H1 (cell line): ENCODE measurements around the gene ATP6V1C2. TPM values are rescaled to one million over a fixed set of nuclear protein-coding genes. Genes with fewer than 3 reads are reported as not detected.

ENCODE experiments used
- CTCF ChIA-PET: fragments of 300-600 bp; sonication (Branson Sonifier 250); formaldehyde crosslinking; loops from one replicate; lab custom pipeline; 2021; ENCODE audit not compliant: partially characterized antibody; lab: Charles Lee
- POLR2A ChIA-PET: fragments of 300-600 bp; sonication (Branson Sonifier 250); formaldehyde crosslinking; loops from one replicate; lab custom pipeline; 2021; ENCODE audit warnings: inconsistent platforms; ENCODE audit not compliant: partially characterized antibody; lab: Charles Lee
- DNase-seq, 2 experiments: peaks; one replicate each; pipeline versions ENCODE4 v3.0.0 to v3.0.0-alpha.2; 2010 to 2022; ENCODE audit warnings: low spot score in 2 of 2, low read depth in 1 of 2, mixed read lengths in 1 of 2
- FAIRE-seq: peaks from 2 replicates; lab custom pipeline; 2011; peaks lifted over from hg19 to GRCh38; lab: Jason Lieb, UNC
- H2AFZ ChIP-seq: 2 replicates; pipeline ENCODE4 v1.8.1; 2012; ENCODE audit warnings: low read length, inconsistent platforms
- H2AK5ac ChIP-seq: 2 replicates; pipeline ENCODE4 v1.6.1; 2013; ENCODE audit warnings: low read depth, low read length
- H2BK120ac ChIP-seq: replicated peaks from 2 replicates; pipeline ENCODE3; 2013; ENCODE audit warnings: low read depth, low read length, inconsistent platforms
- H2BK12ac ChIP-seq: 2 replicates; pipeline ENCODE4 v1.6.1; 2013; ENCODE audit warnings: low read depth, low read length
- H2BK15ac ChIP-seq: 2 replicates; pipeline ENCODE4 v1.6.1; 2013; ENCODE audit warnings: low read length
- H2BK20ac ChIP-seq: 2 replicates; pipeline ENCODE4 v1.6.1; 2013; ENCODE audit warnings: low read length
- H2BK5ac ChIP-seq: 2 replicates; pipeline ENCODE4 v1.6.1; 2013; ENCODE audit warnings: low read depth, low read length
- H3K14ac ChIP-seq: 2 replicates; pipeline ENCODE4 v1.6.1; 2013; ENCODE audit warnings: inconsistent platforms; ENCODE audit not compliant: insufficient read length
- H3K18ac ChIP-seq: 2 replicates; pipeline ENCODE4 v1.6.1; 2013; ENCODE audit warnings: low read length; ENCODE audit errors: extremely low read depth
- H3K23ac ChIP-seq: 2 replicates; pipeline ENCODE4 v1.6.1; 2013; ENCODE audit warnings: inconsistent platforms; ENCODE audit not compliant: insufficient read length
- H3K23me2 ChIP-seq: 2 replicates; pipeline ENCODE4 v1.6.1; 2013; ENCODE audit warnings: low read depth, low read length
- H3K27ac ChIP-seq: 2 replicates; pipeline ENCODE4 v1.6.1; 2011; ENCODE audit warnings: low read depth, low read length, inconsistent platforms
- H3K27me3 ChIP-seq, 4 experiments: replicated peaks in 1 of 4; 1 replicate in 1 of 4; 2 replicates in 3 of 4; pipeline versions ENCODE4 v1.6.1 to v1.8.1; 2011 to 2013; ENCODE audit warnings: low read length in 3 of 4, mild to moderate bottlenecking in 3 of 4, inconsistent platforms in 2 of 4, mixed read lengths in 2 of 4, moderate library complexity in 1 of 4; ENCODE audit not compliant: control insufficient read depth in 3 of 4, insufficient read depth in 3 of 4; ENCODE audit errors: extremely low read depth in 1 of 4
- H3K36me3 ChIP-seq, 4 experiments: 2 replicates each; pipeline versions ENCODE4 v1.6.1 to v1.8.1; 2011 to 2013; ENCODE audit warnings: mild to moderate bottlenecking in 4 of 4, low read length in 3 of 4, moderate library complexity in 2 of 4, control low read depth in 1 of 4, inconsistent platforms in 1 of 4; ENCODE audit not compliant: insufficient read depth in 4 of 4, control insufficient read depth in 2 of 4
- H3K4ac ChIP-seq: replicated peaks from 2 replicates; pipeline ENCODE3; 2013; ENCODE audit warnings: low read length, low read depth, mixed read lengths, inconsistent platforms; ENCODE audit not compliant: insufficient read length
- H3K4me1 ChIP-seq, 4 experiments: replicated peaks in 1 of 4; 1 replicate in 1 of 4; 2 replicates in 3 of 4; pipeline versions ENCODE4 v1.6.1 to v1.8.1; 2011 to 2013; ENCODE audit warnings: low read length in 3 of 4, inconsistent platforms in 2 of 4, mixed read lengths in 1 of 4; ENCODE audit not compliant: insufficient read depth in 4 of 4, control insufficient read depth in 3 of 4
- H3K4me2 ChIP-seq, 2 experiments: 2 replicates each; pipeline versions ENCODE4 v1.6.1 to v1.8.1; 2011 to 2013; ENCODE audit warnings: low read depth in 2 of 2, low read length in 2 of 2, control low read depth in 1 of 2, inconsistent platforms in 1 of 2, mild to moderate bottlenecking in 1 of 2; ENCODE audit not compliant: insufficient read depth in 1 of 2
- H3K4me3 ChIP-seq, 4 experiments: fragments of 200-600, 300-600 bp in 1 of 4; sonication (generic), shearing (Covaris generic), sonication (Bioruptor Twin) in 1 of 4; 2 replicates each; pipeline versions ENCODE4 v1.5.1 to v1.8.1; 2011 to 2016; ENCODE audit warnings: low read length in 4 of 4, low read depth in 3 of 4, control low read depth in 2 of 4, inconsistent platforms in 2 of 4, mild to moderate bottlenecking in 2 of 4, mixed read lengths in 1 of 4, moderate library complexity in 1 of 4; ENCODE audit not compliant: insufficient read depth in 2 of 4; ENCODE audit errors: extremely low read depth in 1 of 4
- H3K56ac ChIP-seq: replicated peaks from 2 replicates; pipeline ENCODE3; 2013; ENCODE audit warnings: low read depth, mild to moderate bottlenecking, mixed read lengths, low read length, inconsistent platforms; ENCODE audit not compliant: insufficient read length
- H3K79me1 ChIP-seq: 2 replicates; pipeline ENCODE4 v1.6.1; 2013; ENCODE audit warnings: low read depth, low read length, control low read depth
- H3K79me2 ChIP-seq, 2 experiments: 2 replicates each; pipeline versions ENCODE4 v1.6.1 to v1.8.1; 2012 to 2013; ENCODE audit warnings: low read length in 2 of 2, mild to moderate bottlenecking in 2 of 2, inconsistent platforms in 1 of 2; ENCODE audit not compliant: insufficient read depth in 2 of 2, control insufficient read depth in 1 of 2
- H3K9ac ChIP-seq, 4 experiments: replicated peaks in 1 of 4; 1 replicate in 1 of 4; 2 replicates in 3 of 4; pipeline versions ENCODE4 v1.6.1 to v1.8.1; 2011 to 2013; ENCODE audit warnings: low read depth in 3 of 4, low read length in 3 of 4, control low read depth in 2 of 4, mild to moderate bottlenecking in 2 of 4, moderate library complexity in 2 of 4, inconsistent platforms in 1 of 4; ENCODE audit errors: extremely low read depth in 1 of 4
- H3K9me3 ChIP-seq, 2 experiments: 2 replicates each; pipeline versions ENCODE4 v1.6.1 to v1.8.1; 2012 to 2013; ENCODE audit warnings: mild to moderate bottlenecking in 2 of 2, moderate library complexity in 2 of 2, control low read depth in 1 of 2, inconsistent platforms in 1 of 2, low read depth in 1 of 2, low read length in 1 of 2, mixed read lengths in 1 of 2; ENCODE audit not compliant: insufficient read depth in 2 of 2
- H4K20me1 ChIP-seq, 2 experiments: replicated peaks in 1 of 2; 2 replicates each; pipeline versions ENCODE3 to v1.8.1; 2011 to 2013; ENCODE audit warnings: inconsistent platforms in 2 of 2, low read length in 2 of 2, mild to moderate bottlenecking in 1 of 2; ENCODE audit not compliant: insufficient read depth in 2 of 2, control insufficient read depth in 1 of 2
- H4K5ac ChIP-seq: 2 replicates; pipeline ENCODE4 v1.6.1; 2013; ENCODE audit warnings: low read length, low read depth, mixed read lengths, inconsistent platforms; ENCODE audit not compliant: insufficient read length
- H4K8ac ChIP-seq: 2 replicates; pipeline ENCODE4 v1.8.0; 2013; ENCODE audit warnings: mild to moderate bottlenecking, moderate library complexity, low read length, inconsistent platforms; ENCODE audit not compliant: insufficient read depth; ENCODE audit errors: extremely low read depth
- H4K91ac ChIP-seq: replicated peaks from 2 replicates; pipeline ENCODE3; 2013; ENCODE audit warnings: low read length, mixed read lengths, inconsistent platforms; ENCODE audit not compliant: insufficient read length
- BACH1 ChIP-seq: IDR thresholded peaks from 2 replicates; pipeline ENCODE4 v1.6.1; 2012; ENCODE audit warnings: low read length, improper control_type of control experiment
- BRCA1 ChIP-seq: IDR thresholded peaks from 2 replicates; pipeline ENCODE4 v1.6.1; 2012; ENCODE audit warnings: low read depth, low read length, improper control_type of control experiment
- KDM1A ChIP-seq: fragments of 200-600, 300-600 bp; sonication (generic); IDR thresholded peaks from 2 replicates; pipeline ENCODE4 v1.7.1; 2016; ENCODE audit warnings: mild to moderate bottlenecking, low read length, borderline replicate concordance
- KDM4A ChIP-seq: IDR thresholded peaks from one replicate; pipeline ENCODE4 v1.7.1; 2012; ENCODE audit warnings: low read depth, mild to moderate bottlenecking, moderate library complexity, low read length, inconsistent platforms; ENCODE audit not compliant: severe bottlenecking
- POLR2A ChIP-seq, 2 experiments: IDR thresholded peaks; 1 replicate in 1 of 2; 2 replicates in 1 of 2; pipeline ENCODE4 v1.6.1; 2011; ENCODE audit warnings: low read depth in 2 of 2, low read length in 2 of 2, mild to moderate bottlenecking in 2 of 2; ENCODE audit errors: control extremely low read depth in 1 of 2
- POLR2AphosphoS5 ChIP-seq: IDR thresholded peaks from 2 replicates; pipeline ENCODE4 v1.6.1; 2011; ENCODE audit warnings: low read depth, low read length
- POU5F1 ChIP-seq: IDR thresholded peaks from 2 replicates; pipeline ENCODE4 v1.6.1; 2011; ENCODE audit warnings: low read depth, mild to moderate bottlenecking, low read length, moderate library complexity
- RXRA ChIP-seq: IDR thresholded peaks from 2 replicates; pipeline ENCODE4 v1.6.1; 2011; ENCODE audit warnings: low read depth, mild to moderate bottlenecking, low read length, moderate library complexity; ENCODE audit not compliant: insufficient read depth
- SIN3A ChIP-seq, 2 experiments: IDR thresholded peaks in 1 of 2; conservative IDR thresholded peaks in 1 of 2; 2 replicates each; pipeline ENCODE4 v1.6.1; 2011 to 2012; ENCODE audit warnings: low read length in 2 of 2, improper control_type of control experiment in 1 of 2, low read depth in 1 of 2, mild to moderate bottlenecking in 1 of 2
- WGBS, 2 experiments: shearing (Covaris generic) in 1 of 2; methylation state at CpG; one replicate each; pipeline versions ENCODE4 v1.1.6 to v1.1.7; 2013 to 2015; ENCODE audit warnings: low lambda C conversion rate in 2 of 2, mixed read lengths in 2 of 2, inconsistent platforms in 1 of 2, low coverage in 1 of 2, missing lambda C conversion rate in 1 of 2; ENCODE audit not compliant: insufficient replicate concordance in 2 of 2, insufficient coverage in 1 of 2, insufficient read length in 1 of 2; ENCODE audit errors: extremely low coverage in 1 of 2, missing lambda C conversion rate in 1 of 2; 5-methylcytosine and 5-hydroxymethylcytosine counted together
- polyA plus RNA-seq, 7 experiments: library from polyadenylated mRNA; depleted of rRNA in 3 of 7; stranded (reverse) in 5 of 7; unstranded in 2 of 7; fragments of >200 nt in 5 of 7; fragments of 200-250 nt in 2 of 7; gene quantifications; 1 replicate in 5 of 7; 2 replicates in 1 of 7; 4 replicates in 1 of 7; pipeline versions ENCODE4 v1.2.1 to v1.2.3, GENCODE V29; 2011 to 2013; ENCODE audit warnings: missing spikeins in 2 of 7, mixed read lengths in 2 of 7
- total RNA-seq: library from RNA; stranded (reverse); fragmentation: NEBNext Ultra II Directional; extraction: Animal tissue kit (Norgen Biotek cat#: 25700); gene quantifications from 2 replicates; pipeline ENCODE4 v1.2.1, GENCODE V29; 2021
- TF ChIP-seq, protein P1 (sequence below): IDR thresholded peaks from 2 replicates; pipeline ENCODE4 v1.6.1; 2012; ENCODE audit warnings: low read length, inconsistent platforms

ATP6V1C2 gene
- total and polyA plus RNA-seq, 2 of the 8 experiments (the other 6 are each of a cell fraction or from before 2014, with no cell fraction given): 0.29 to 0.74 TPM

DNA sequence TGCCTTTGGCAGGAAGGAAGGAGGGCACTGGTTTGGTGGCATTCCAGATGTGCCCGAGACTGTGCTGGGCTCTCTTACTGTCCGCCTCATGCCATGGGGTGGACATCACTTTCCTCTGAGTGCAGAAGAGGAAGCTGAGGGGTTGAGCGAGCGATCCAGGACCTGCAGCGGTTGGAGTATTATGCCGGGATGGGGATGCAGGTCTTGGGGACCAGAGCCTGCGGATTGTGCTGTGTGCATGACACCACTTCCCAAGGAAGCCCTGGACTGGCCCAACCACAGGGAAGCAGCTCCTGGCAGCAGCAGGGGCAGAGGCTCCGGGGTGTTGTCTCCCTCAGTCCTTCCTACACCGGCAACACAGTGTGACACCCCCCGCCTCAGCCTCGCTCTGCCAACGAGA is 44.5 kb downstream of the ATP6V1C2 start:
- H2BK20ac ChIP-seq: no peak overlapping the region
- no peak overlapping the region for H3K14ac ChIP-seq
- FAIRE-seq (no peak), DNase-seq (no peak)
- no peak overlapping the region for H2BK5ac ChIP-seq
- no peaks in the 10 kb centered on the region for H3K27me3 ChIP-seq
- no peak overlapping the region for H3K4me3 ChIP-seq
- no peak overlapping the region for H2AK5ac ChIP-seq
- H2BK120ac ChIP-seq: no peak overlapping the region
- WGBS, 2 experiments: 94% methylated on average over 12 of the region's 12 CpGs; no CpG with 5 or more reads in 1 of the 2 experiments
- no peaks in the 10 kb centered on the region for H3K36me3 ChIP-seq
- H3K4ac ChIP-seq: no peak overlapping the region
- no peak overlapping the region for H3K27ac ChIP-seq
- H4K91ac ChIP-seq: no peak overlapping the region
- no peaks in the 10 kb centered on the region for H3K23me2 ChIP-seq
- no peak overlapping the region for H3K18ac ChIP-seq
- no peak overlapping the region for H4K8ac ChIP-seq
- POLR2A ChIA-PET: interaction anchor here (2.4 kb wide), 1 partner anchor 11 kb away, joined by 12 read pairs; no protein-coding TSS in a partner anchor
- no peak overlapping the region for H3K4me2 ChIP-seq
- no peak overlapping the region for H3K23ac ChIP-seq
- H3K56ac ChIP-seq: no peak overlapping the region
- TF ChIP-seq, protein P1, sequence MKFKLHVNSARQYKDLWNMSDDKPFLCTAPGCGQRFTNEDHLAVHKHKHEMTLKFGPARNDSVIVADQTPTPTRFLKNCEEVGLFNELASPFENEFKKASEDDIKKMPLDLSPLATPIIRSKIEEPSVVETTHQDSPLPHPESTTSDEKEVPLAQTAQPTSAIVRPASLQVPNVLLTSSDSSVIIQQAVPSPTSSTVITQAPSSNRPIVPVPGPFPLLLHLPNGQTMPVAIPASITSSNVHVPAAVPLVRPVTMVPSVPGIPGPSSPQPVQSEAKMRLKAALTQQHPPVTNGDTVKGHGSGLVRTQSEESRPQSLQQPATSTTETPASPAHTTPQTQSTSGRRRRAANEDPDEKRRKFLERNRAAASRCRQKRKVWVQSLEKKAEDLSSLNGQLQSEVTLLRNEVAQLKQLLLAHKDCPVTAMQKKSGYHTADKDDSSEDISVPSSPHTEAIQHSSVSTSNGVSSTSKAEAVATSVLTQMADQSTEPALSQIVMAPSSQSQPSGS: no peak
- TF ChIP-seq POU5F1: no peak
- no peak for TF ChIP-seq POLR2AphosphoS5
- TF ChIP-seq SIN3A (conservative IDR thresholded peaks at IDR 0.05 in 1 of 2, IDR thresholded peaks at IDR 0.05 in 1 of 2; ENCODE audit: low read depth in 1 of 2, low read length in 2 of 2): no peak
- TF ChIP-seq BRCA1: no peak
- TF ChIP-seq KDM4A: no peak
- TF ChIP-seq POLR2A (IDR thresholded peaks at IDR 0.05; ENCODE audit: control extremely low read depth in 1 of 2, low read depth in 2 of 2, low read length in 2 of 2): no peak
- no peak for TF ChIP-seq KDM1A
- no peak for TF ChIP-seq RXRA
- no peak for TF ChIP-seq BACH1
- TF ChIP-seq, all 59 proteins: peak for 0
- CTCF ChIA-PET: interaction anchor here (1.1 to 3.8 kb wide), 2 partner anchors 23 to 26 kb away, joined by 3 to 8 read pairs; no protein-coding TSS in a partner anchor
- H4K20me1 ChIP-seq: no peaks in the 10 kb centered on the region
- no peak overlapping the region for H2AFZ ChIP-seq
- H3K4me1 ChIP-seq: peaks cover 0 to 8% (median 0%) of the 10 kb centered on the region in 4 experiments; a peak in 2 of 7 replicates
- no peak overlapping the region for H2BK15ac ChIP-seq
- no peak overlapping the region for H3K9ac ChIP-seq
- H3K79me1 ChIP-seq: no peaks in the 10 kb centered on the region
- no peaks in the 10 kb centered on the region for H3K79me2 ChIP-seq
- no peak overlapping the region for H4K5ac ChIP-seq
- no peaks in the 10 kb centered on the region for H3K9me3 ChIP-seq
- H2BK12ac ChIP-seq: no peak overlapping the region
